NCI-H82 (cell line): Measurements from ENCODE around the gene EGFL7.

Source experiments
- DNase-seq: peaks from one replicate; lab custom pipeline; 2025; lab: John Stamatoyannopoulos, UW

Gene EGFL7

DNA sequence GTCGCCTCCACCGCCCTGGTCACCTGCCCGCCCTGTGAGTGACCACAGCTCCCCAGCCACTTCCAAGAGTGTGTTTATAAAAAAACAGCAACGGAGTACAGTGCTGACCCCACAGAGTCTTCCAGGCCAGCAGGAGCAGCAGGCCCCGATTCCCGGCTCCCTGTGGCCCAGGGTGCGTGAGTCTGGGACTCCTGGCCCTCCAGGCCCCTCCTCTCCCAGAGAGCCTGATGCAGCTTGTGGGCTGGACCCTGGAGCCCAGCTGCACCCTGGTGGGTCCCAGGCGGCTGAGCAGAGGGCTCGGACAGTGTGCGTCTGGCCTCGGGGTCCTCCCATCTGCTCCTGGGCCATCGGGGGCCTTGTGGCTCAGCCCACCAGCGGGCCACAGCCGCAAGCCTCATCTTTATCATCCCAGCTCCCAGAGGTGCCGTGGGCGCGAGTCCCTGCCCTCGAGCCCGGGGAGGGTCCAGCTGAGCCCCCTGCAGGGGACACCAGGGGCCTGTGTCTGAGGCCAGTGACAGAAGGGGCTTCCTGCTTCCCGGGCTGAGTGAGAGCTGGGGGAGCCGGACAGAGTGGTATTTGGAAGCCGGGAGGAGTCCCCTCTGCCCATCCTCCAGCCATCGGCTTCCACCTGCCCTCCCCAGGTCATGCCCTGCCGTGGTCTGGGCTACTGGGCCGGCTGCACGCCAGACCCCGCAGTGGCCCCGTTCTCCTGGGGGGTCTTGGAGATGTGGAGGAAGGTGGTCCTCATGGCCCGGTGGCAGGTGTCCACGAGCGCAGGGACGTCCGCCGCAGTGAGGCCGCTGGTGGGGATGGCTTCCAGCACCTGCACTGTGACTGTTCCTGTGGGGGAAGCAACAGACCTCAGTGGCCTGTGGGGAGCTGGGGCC lies 10.6 kb downstream of the EGFL7 start:
- no peak for DNase-seq

DNA sequence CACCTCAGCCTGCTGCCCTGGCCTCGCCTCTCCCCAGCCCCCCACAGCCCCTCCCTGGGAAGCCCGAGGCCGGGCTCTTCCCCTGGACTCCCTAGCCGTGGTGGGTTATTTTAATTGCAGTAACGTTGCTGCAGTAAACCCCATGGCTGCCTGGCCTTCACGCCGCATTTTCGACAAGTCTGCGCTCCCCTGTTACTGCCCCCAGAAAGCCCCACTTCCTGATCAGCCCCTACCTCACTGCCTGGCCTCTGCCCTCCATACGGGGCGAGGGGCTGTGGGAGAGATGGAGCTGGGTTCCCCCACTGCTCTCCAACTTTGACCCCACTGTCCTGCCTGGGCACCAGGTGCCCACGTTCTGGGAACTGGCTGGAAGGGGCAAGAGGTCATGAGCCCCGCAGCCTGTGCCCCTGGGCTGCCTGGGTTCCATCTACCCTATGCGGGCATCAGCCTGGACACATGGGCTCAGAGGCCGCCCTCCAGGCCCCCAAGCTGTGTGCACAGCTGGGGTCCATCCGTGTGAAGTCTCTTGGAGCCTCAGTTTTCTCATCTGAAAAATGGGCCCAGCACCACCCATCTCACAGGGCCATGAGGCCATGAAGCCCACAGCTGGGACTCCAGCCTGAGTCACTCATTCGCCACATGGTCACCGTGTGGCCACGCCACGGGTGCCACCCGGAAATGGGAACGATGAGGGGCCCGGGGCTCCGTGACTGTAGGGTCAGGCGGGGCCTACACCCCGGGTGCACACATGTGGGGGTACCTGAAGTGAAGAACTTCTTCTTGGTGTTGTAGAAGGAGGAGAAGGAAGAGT lies 11.5 kb downstream of the EGFL7 start:
- no peak for DNase-seq

DNA sequence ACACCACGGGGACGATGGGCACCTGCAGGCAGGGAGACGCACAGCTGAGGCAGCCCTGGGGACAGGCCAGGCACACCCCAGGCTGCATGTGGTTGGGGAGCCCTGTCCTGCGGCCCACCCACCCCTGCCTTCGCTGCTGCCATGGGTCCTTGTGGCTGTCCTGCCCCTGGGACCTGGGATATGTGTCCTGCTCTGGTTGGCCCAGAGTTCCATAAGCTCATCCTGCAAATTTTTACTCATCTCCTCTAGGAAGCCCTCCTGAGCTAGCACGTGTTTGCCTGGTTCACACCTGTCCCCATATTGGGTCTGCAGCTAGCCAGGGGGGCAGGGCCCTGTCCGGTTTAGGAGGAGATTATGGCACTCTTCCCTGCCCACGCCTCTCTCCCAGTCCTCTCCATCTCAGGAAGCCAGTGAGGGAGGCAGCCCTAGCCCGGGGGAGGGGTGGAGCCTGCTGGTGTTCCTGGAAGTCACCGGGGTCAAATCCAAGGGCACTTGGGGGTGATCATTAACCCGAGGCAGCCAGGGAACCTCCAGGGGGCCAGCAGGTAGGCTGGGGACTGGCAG lies 12.2 kb downstream of the EGFL7 start:
- DNase-seq: peak; percentile 39

DNA sequence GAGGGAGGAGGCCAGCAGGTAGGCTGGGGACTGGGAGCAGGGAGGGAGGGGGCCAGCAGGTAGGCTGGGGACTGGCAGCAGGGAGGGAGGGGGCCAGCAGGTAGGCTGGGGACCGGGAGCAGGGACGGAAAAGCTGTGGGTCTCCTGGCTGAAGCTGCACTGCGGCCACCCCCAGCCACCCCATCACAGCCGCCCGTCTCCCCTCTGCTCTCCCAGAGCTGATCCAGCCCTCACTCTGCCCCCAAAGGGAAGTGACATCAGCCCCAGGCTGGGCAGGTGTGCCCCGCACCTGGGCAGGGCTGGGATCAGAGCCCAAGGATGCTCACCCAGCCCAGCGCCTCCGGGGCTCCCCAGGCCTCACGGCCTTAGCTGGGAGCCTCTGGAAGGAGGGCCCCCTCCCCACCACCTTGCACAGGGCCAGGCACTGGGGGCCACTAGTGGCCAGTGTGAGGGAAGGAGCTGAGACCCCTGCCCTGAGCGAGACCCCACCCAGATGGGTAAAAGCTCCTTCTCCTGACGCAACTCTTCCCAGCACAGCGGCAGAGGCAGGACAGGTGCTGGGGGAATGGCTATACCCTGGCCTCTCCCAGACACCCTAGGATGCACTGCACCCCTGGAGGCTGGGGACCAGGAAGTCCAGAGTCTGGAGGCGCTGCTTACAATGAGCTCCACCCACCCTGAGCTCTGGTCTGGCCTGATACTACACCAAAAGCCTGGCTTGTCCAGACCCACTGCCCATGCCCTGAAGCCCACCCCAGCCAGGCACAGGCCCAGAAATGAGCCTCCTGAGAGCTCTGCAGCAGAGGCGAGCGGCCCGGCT lies 13.0 kb downstream of the EGFL7 start:
- DNase-seq: no peak

DNA sequence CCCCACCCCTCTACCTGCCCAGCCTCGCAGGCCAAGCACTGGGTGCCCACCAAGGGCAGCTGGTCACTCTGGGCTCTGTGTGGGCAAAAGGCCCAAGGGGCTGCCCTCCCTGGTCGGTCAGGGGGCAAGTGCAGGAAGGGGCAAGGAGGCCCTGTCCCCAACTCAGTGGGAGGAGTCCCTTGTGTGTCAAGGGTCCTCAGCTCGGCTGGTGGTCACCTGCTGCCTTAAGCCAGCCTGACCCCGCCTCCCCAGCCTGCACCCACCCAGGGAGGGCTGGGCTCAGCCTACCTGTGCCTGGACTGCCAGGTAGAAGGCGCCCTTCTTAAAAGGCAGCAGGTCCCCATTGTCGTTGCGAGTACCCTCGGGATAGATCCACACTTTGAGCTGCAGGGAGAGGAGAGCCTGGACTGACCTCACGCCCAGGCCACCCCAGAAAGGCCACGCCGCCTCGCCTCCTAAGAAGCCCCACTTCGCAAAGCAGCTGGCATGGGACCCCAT lies 13.6 kb downstream of the EGFL7 start:
- DNase-seq: no peak

DNA sequence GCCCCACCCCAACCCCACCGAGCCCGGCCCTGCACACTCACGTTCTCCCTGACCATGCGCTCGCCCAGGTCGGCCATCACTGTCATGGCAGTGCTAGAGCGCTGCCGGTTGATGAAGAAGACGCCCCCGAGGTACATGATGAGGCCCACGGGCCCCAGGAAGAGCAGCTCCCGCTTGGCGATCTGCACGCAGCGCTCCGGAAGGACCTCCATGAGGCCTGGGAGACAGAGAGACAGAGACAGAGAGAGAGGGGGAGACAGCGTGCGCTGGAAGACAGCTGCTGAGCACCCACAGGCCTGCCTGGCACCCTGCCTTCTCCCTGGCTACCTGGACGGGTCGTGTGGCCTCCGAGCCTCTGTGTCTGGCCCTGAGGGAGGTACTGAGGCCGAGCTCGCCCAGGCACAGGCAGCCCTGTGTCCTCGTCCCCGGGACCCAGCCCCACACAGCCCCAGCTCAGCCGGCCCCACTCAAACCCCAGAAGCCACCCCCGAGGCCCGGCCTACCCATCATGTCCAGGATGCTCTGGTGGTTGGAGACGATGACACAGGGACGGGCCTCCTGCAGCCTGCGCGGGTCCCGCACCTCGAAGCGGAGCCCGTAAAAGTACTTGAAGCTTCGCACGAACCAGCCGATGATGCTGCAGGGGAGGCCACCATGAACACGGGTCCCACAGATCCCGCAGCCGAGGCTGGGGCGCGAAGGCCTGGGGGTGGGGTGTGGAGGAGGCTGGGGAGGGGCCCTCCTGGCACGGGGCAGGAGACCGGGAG lies 14.4 kb downstream of the EGFL7 start:
- no peak for DNase-seq

DNA sequence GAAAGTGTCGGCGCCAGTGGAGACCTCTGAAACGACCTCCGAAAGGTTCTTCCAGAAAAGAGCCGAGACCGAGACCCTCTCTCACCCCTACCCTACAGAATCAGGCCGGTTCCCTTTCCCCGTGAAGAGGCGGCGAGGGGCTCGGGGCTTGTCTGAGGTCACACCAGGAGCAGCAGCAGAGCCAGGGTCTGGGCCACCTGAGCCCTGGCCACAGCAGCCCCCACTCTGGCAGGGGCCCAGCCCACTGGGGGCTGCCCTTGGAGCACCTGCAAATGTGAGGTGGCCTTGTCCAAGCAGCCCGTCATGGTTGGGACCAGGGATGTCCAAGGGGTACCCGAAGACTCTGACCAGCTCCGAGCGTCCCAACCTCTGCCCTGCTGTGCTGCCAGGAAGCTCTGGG lies 15.3 kb downstream of the EGFL7 start:
- DNase-seq: no peak

DNA sequence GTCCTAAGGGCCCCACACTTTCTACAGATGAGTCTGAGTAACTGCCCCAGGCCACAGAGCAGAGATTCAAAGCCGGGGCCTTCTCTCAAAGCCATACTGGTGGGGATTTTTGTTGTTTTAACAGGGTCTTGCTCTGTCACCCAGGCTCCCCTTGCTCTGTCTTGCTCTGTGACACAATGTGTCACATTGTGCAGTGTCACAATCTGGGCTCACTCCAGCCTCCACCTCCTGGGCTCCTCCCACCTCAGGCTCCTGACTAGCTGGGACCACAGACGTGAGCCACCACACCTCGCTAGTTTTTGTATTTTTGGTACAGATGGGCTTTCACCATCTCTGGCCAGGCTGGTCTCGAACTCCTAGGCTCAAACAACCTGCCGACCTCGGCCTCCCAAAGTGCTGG lies 15.9 kb downstream of the EGFL7 start:
- DNase-seq: no peak

DNA sequence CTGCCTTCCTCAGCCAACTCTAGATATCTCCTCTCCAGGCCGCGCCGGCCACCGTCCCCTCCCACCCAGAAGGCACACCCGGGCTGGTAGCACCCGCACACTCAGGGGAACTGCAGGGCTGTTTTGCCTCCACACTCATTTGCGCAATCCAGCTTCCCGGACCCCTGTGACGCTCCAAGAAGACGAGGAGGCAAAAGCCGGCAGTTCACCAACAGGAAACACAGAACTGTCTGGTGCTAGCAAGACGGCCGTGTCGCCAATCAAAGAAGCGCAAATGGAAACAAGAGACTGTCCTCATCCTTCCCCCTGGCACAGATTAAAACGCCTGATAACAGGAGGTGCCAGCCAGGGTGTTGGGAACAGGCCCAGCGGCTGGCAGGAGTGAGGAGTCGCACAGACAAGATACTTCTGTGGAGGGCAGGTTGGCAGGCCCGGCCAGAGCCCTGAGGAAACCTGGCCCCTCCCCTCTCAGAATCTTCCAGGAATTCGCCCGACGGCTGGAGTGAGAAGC lies 16.8 kb downstream of the EGFL7 start:
- no peak for DNase-seq

DNA sequence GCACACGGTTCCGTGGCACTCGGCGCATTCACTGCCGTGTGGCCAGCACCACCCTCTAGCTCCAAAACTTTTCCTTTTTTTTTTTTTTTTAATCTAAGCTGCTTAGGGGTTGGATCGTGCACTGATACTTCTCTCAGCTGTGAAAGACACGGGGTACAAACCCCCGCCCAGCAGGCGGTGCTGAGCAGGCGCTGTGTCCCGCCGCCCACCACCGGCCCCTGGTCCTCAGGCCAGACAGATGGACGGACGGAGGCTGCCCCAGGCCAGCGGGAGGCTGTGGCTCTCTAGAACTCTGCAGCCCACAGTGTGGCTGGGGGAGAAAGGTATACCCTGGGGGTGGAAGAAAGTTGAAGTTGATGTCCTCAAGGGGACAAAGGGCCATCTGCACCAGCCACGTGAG lies 18.3 kb downstream of the EGFL7 start:
- no peak for DNase-seq

DNA sequence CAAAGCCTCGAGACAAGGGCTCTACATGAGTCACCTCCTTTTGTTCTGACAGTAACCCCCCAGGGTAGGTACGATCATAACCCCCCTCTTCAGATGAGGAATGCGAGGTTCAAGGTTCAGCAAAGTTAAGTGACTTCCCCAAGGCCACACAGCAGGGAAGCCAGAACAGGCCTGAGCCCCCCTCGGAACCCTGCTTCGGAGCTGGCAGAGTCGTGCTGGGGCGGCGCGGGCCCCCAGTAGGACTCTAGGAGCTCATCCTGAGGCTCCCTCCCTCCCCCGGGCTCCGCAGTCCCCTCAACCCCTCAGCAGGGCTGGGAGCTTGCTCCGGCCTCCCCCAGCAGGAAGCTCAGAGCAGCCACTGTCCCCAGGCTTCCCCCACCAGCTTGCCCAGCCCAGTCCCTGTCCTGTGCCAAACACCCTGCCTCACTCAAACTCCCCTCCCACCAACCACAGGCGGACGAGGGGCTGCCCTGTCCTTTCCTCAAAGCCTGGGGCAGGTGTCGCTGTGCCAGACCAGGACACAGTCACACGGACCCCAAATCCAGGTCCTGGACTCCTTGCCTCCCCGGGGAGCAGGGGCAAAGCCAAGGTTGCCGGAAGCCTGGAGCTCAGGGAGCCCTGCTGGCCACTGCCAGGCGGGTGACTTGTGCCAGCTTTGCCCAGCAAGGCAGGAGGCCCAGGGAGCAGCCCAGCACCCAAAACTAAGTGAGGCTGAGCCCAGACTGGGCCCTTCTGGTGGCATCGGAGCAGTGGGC lies 19.4 kb downstream of the EGFL7 start:
- no peak for DNase-seq

DNA sequence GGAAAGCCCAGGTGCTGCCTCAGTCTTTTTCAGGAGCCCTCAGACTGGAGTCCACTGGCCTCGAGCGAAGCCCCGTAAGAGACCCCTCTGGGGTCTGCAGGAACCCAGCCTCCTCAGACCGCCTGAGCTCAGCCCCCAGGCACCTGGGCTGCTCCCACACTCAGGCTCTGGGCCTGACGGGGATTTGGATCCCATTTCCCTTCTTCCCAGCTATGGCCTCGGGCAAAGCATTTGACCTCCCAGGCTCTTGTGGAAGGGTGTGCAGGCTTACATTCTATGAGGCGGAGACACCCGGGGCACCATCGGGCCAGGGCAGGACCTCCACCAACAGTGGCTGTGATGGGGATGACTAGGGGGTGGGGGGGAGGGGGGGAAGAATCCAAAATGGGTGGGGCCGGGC lies 20.0 kb downstream of the EGFL7 start:
- DNase-seq: no peak

DNA sequence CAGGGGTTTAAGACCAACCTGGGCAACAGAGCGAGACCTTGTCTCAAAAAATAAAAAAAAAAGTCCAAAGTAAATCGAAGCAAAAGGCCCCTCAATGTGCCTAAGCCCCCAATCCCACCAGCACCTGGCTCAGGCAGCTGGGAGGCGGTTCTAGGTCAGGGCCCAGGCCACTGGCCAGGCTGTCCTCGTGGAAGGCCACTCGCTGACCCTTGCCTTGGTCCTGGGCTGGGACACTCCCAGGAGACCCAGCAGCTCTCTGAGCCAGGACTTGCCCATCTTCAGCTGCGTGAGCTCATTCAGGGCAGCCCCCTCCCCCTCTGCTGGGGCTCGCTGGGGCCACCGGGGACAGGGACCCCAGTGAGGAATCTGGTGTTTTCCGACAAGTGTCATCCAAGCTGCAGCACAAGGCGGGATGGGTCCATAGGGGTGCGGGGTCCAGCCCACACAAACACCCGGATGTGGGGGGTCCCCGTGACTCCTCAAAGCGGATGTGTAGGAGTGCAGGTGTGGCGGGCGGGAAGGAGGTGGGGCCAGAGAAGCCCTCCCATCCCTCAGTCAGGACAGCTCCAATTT lies 20.5 kb downstream of the EGFL7 start:
- no peak for DNase-seq

DNA sequence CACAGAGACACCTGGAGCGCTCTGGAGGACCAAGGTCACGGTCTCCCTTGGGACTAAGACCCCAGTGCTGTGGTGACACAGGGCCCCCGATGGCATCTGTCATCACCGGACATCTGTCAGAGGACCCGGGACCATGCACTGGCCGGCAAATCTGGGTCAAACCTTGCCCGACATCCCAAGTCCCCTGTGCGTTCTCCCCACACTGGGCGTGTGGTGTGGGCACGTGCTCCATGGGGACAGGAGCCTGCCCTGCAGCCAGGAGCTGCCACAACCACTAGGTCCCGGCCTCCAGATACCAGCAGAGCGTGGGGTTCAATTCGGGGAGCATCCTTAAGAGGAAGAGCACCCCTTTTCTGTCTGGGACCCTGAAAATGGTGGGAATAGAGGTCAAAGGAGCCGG lies 21.0 kb downstream of the EGFL7 start:
- DNase-seq: no peak

DNA sequence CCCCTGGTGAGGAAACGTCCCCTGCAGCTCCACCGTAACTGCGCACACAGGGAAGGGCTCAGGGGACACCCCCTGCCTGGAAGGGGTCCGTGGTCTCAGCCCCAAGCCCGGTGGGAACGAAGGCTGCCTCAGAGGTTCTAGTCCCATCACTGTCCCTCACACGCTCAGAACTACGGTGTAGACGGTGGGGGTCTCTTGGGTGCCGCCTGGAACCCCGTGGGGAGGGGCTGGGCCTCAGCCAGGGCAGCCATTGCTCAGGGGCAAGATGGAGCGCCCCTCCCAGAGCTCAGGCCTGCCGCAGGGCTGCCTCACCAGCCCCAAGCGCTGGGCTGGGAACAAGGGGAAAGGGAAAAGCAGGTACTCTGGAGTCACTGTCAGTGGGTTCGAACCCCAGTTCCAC lies 21.6 kb downstream of the EGFL7 start:
- DNase-seq: no peak

DNA sequence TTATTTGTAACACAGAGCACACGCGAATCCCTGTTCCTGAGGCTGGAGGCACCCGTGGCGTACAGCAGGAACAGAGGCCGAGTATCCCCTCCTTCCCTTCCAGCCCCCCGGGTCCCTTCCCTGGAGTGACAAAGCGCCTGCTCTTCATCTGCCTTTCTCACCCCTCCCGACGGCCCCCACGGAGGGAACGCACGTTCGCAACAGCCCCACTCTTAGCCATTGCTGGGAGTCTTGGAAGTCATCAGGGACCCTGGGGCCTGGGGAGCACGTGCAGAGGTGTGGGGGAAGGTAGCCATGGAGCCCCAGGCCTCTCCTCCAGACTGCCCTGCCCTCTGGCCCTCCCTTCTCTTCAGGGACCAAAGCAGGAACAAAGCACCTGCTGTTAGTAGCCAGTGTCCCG lies 22.1 kb downstream of the EGFL7 start:
- no peak for DNase-seq

DNA sequence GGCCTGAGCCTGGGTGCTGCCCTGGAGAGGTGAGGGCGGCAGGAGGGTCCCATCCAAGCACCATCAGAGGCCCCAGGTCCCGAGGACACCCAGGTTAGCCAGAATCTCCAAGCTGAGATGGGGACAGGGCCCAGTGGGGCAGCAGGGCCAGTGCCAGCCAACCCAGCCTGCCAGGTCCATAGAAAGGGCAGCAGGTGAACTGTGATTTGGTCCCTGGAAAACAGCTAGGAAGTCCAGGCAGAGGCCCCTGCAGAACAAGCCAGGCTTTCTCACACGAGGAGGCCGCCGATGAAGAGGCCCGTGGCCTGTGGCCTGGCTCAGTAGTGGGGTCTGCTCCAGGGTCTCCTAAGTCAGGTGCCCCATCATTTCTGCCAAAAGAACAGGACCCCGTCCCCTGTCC lies 22.5 kb downstream of the EGFL7 start:
- DNase-seq: no peak

DNA sequence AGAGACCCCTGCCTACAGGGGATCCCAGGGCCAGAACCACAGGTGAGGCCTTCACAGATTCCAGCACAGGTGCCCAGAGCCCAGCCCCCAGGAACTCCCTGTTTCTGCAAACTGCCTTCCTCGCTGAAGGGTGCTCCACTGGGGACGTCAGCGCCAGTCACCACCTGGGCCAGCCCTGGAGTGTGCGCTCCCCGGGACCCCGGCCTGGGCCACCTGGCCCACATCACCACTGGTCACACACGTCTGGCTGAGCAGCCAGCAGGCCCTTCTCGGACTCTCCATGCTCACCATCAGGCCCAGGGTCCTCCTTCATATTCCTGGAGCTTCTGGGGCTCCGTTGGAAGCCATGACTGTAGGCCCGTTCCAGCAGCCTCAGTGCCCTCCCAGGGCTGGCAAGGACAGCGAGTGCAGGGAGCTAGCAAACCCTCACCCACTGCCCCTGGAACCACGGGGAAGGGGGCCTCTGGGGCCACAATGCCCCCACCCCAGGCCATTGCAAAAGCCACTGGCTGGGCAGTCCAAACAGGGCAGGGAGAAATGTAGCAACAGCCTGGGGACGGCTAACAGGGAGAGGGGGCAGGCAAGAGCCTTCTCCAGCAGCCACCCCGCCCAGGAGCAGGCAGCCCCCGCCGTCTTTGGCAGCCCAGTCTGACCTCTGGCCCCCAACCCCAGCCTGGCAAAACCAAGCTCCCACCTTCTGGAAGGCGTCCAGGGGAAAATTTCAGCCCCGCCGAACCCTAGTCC lies 23.2 kb downstream of the EGFL7 start:
- peak; percentile 18 for DNase-seq

DNA sequence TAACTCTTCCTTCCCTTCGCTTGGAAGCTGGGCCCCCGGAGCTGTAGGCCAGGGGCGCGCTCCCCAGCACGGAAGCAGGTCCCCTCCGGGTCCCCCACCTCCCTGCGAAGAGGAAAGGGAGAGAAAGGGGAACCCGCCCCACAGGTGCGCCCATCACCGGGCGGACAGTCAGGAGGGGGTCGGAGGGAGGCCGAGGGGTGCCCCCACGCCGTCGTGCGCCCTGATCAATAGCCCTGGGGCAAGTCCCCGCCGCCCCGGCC lies 23.7 kb downstream of the EGFL7 start:
- DNase-seq: no peak
